ENCODE results near the gene CCDC6. TPM values are rescaled to one million over a fixed set of nuclear protein-coding genes. Genes with fewer than 3 reads are reported as not detected.

The CCDC6 gene
- total and polyA plus RNA-seq, 5 experiments from 2014 or later: 3.6 to 23.6 (median 4.4) TPM

- H3K27me3 Mint-ChIP-seq: no peaks in the 10 kb centered on the region
- H3K4me1 Mint-ChIP-seq: peaks cover 42 to 88% (median 85%) of the 10 kb centered on the region in 4 donors
- POLR2A ChIA-PET: no interaction called here
- peaks cover 0 to 5% (median 0%) of the 10 kb centered on the region in 3 donors for H3K36me3 Mint-ChIP-seq
- peak overlapping the region in 9 of 10 donors; percentile 85 to 99 (median 95) for H3K4me3 Mint-ChIP-seq
- H3K9me3 Mint-ChIP-seq: no peaks in the 10 kb centered on the region
- H3K27ac Mint-ChIP-seq: peak overlapping the region in 2 of 10 donors; percentile 78 to 84
- ATAC-seq (no peak), DNase-seq (no peak)
These were observed 2.5 kb downstream of the CCDC6 start for GRCh38 chr10:59903871-59904270.

- H3K4me1 Mint-ChIP-seq: peaks cover 44 to 86% (median 80%) of the 10 kb centered on the region in 4 donors
- peak overlapping the region in 2 of 10 donors; percentile 1 to 10 for H3K4me3 Mint-ChIP-seq
- DNase-seq (no peak), ATAC-seq (no peak)
- H3K9me3 Mint-ChIP-seq: no peaks in the 10 kb centered on the region
- H3K36me3 Mint-ChIP-seq: peaks cover 0 to 9% (median 0%) of the 10 kb centered on the region in 3 donors
- no peaks in the 10 kb centered on the region for H3K27me3 Mint-ChIP-seq
- no peak overlapping the region for H3K27ac Mint-ChIP-seq
- POLR2A ChIA-PET: no interaction called here
These were observed 4.3 kb downstream of the CCDC6 start for GRCh38 chr10:59902016-59902415.

GRCh38 chr10:59901470-59901869, 4.9 kb downstream of the CCDC6 start:
- no peak for DNase-seq
- POLR2A ChIA-PET: no interaction called here
- Mint-ChIP-seq H3K27ac (peak overlapping the region in 1 of 10 donors; percentile 3), H3K4me3 (no peak overlapping the region), H3K36me3 (peaks cover 0 to 11% (median 0%) of the 10 kb centered on the region in 3 donors), H3K27me3 (no peaks in the 10 kb centered on the region), H3K9me3 (no peaks in the 10 kb centered on the region), H3K4me1 (peaks cover 45 to 86% (median 81%) of the 10 kb centered on the region in 4 donors)
- ATAC-seq: no peak

GRCh38 chr10:59900048-59900727, 6.2 kb downstream of the CCDC6 start:
- Mint-ChIP-seq H3K36me3 (peaks cover 0 to 15% (median 0%) of the 10 kb centered on the region in 3 donors), H3K4me1 (peaks cover 45 to 89% (median 88%) of the 10 kb centered on the region in 4 donors), H3K9me3 (no peaks in the 10 kb centered on the region), H3K4me3 (peak overlapping the region in 7 of 10 donors; percentile 2 to 64 (median 23)), H3K27me3 (no peaks in the 10 kb centered on the region), H3K27ac (peak overlapping the region in 9 of 10 donors; percentile 2 to 84 (median 49))
- POLR2A ChIA-PET: no interaction called here
- ATAC-seq: peak in 1 of 2 donors; percentile 60
- peak in 1 of 10 donors; percentile 5 for DNase-seq

DNA sequence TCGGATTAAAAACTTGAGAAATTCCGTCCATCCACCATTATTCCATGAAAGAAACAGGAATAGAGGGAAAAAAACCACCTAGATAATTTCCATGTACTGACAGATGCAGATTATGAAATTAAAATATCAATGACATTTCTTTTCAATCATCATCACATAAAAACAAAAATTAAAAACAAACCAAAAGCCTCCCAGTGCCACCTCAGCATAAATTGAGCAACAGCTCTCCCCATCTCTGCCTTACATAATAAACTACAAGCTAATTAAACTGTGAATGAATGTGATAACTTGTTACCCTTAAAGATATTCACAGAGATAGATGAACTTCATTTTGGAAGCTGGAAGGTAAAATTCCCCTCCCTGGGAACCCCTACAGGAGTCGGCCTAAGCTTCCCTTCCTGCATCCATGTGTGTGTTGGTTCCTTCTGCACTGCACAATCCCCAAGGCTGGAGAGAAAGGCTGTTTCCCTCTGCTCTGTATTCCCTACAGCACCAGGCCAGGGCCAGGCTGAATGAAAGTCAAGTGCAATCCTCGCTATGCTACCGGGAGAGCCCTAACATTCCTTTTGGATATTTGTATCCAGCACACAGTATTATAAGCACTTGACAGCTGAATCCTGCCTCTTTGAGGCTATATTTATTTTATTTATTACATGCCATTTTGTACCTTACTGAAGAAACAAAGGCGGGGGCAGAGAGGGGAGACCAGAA, 8.1 kb downstream of the CCDC6 start:
- no peak for ATAC-seq
- H3K4me1 Mint-ChIP-seq: peaks cover 39 to 87% (median 85%) of the 10 kb centered on the region in 4 donors
- DNase-seq: no peak
- H3K9me3 Mint-ChIP-seq: no peaks in the 10 kb centered on the region
- peaks cover 0 to 17% (median 0%) of the 10 kb centered on the region in 3 donors for H3K36me3 Mint-ChIP-seq
- no peak overlapping the region for H3K4me3 Mint-ChIP-seq
- peak overlapping the region in 5 of 10 donors; percentile 9 to 51 (median 31) for H3K27ac Mint-ChIP-seq
- POLR2A ChIA-PET: no interaction called here
- no peaks in the 10 kb centered on the region for H3K27me3 Mint-ChIP-seq

GRCh38 chr10:59896191-59896590, 10.2 kb downstream of the CCDC6 start:
- no peak for ATAC-seq
- Mint-ChIP-seq H3K27ac (peak overlapping the region in 1 of 10 donors; percentile 43), H3K4me3 (no peak overlapping the region), H3K27me3 (no peaks in the 10 kb centered on the region), H3K36me3 (peaks cover 0 to 18% (median 0%) of the 10 kb centered on the region in 3 donors), H3K4me1 (peaks cover 34 to 87% (median 85%) of the 10 kb centered on the region in 4 donors), H3K9me3 (no peaks in the 10 kb centered on the region)
- POLR2A ChIA-PET: no interaction called here
- DNase-seq: no peak

DNA sequence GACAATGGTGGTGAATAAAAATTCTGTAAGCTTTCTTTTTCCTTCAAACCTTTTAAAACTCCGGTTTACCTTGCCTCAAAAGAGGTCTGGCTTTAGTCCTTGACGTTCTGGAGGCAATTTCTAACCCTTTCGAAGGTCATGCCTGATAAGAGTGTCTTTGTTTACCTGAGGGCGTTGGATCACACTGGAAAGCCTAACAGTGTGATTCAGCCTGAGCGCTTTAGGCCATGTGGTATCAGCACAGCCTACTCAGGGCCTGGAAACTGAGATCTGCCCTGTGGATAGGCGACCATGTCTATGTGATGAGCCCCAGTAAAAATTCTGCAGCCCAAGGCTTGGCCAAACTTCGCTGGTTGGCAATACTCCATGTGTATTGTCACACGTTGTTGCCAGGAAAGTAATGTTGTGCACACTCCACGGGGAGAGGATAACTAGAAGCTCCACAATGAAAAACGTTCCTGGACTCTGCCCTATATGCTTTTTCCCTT, 10.7 kb downstream of the CCDC6 start:
- H3K27me3 Mint-ChIP-seq: no peaks in the 10 kb centered on the region
- DNase-seq (no peak), ATAC-seq (no peak)
- POLR2A ChIA-PET: no interaction called here
- peak overlapping the region in 1 of 10 donors; percentile 17 for H3K27ac Mint-ChIP-seq
- peaks cover 34 to 84% (median 83%) of the 10 kb centered on the region in 4 donors for H3K4me1 Mint-ChIP-seq
- H3K4me3 Mint-ChIP-seq: no peak overlapping the region
- peaks cover 0 to 18% (median 0%) of the 10 kb centered on the region in 3 donors for H3K36me3 Mint-ChIP-seq
- no peaks in the 10 kb centered on the region for H3K9me3 Mint-ChIP-seq

GRCh38 chr10:59894114-59894513, 12.2 kb downstream of the CCDC6 start:
- POLR2A ChIA-PET: no interaction called here
- peak overlapping the region in 1 of 10 donors; percentile 15 for H3K4me3 Mint-ChIP-seq

DNA sequence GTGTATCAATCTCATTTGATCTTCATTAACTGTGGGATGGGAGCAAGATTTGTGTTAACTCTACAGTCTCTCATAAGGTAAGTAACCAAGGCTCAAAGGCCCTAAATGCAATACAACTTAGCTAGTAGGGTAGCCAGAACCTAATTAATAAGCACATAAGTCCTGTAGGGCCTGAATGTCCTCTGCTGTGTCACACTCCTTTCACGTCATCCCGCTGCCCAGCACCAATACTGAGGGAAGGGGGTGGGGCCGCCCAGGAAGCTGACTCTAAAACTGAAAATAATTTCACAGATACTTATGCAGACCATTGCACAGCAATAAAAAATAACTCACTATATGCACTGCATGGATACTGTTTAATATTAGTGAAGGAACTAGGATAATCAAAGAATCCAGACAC, 13.7 kb downstream of the CCDC6 start:
- POLR2A ChIA-PET: no interaction called here
- Mint-ChIP-seq H3K4me3 (no peak overlapping the region), H3K27me3 (no peaks in the 10 kb centered on the region), H3K27ac (no peak overlapping the region), H3K9me3 (no peaks in the 10 kb centered on the region), H3K4me1 (peaks cover 38 to 85% (median 83%) of the 10 kb centered on the region in 4 donors), H3K36me3 (peaks cover 0 to 33% (median 0%) of the 10 kb centered on the region in 3 donors)
- ATAC-seq: no peak
- no peak for DNase-seq

More at GRCh38 chr10:59894114-59894513, 12.2 kb downstream of the CCDC6 start:
- Mint-ChIP-seq H3K36me3 (peaks cover 0 to 26% (median 0%) of the 10 kb centered on the region in 3 donors), H3K4me1 (peaks cover 36 to 84% (median 81%) of the 10 kb centered on the region in 4 donors), H3K27me3 (no peaks in the 10 kb centered on the region), H3K9me3 (no peaks in the 10 kb centered on the region), H3K27ac (peak overlapping the region in 5 of 10 donors; percentile 32 to 78 (median 51))
- no peak for DNase-seq
- ATAC-seq: no peak

DNA sequence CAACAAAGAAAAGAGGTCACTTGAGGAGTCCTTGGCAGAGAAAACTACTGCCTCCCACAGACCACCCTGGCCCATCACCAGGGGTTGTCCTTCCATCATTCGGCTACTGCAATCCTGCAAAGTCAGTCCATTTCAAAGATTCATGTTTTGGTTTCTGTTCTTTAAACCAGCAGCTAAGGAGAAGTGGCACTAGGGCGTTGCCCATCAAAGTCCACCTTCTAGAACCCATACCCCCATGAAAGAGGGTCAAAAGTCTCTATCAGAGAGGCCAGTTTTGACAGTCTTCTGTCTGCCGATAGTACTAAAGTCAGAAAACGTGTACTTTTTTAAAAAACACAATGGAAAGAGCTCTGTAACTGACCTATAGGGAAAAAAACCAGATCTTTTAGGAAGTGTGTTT, 14.4 kb downstream of the CCDC6 start:
- Mint-ChIP-seq H3K36me3 (peaks cover 0 to 32% (median 0%) of the 10 kb centered on the region in 3 donors), H3K9me3 (no peaks in the 10 kb centered on the region), H3K4me1 (peaks cover 40 to 88% (median 85%) of the 10 kb centered on the region in 4 donors), H3K27ac (peak overlapping the region in 5 of 10 donors; percentile 16 to 45 (median 34)), H3K27me3 (no peaks in the 10 kb centered on the region), H3K4me3 (peak overlapping the region in 1 of 10 donors; percentile 6)
- DNase-seq (no peak), ATAC-seq (no peak)
- POLR2A ChIA-PET: no interaction called here

GRCh38 chr10:59891349-59891748, 15.0 kb downstream of the CCDC6 start:
- Mint-ChIP-seq H3K9me3 (no peaks in the 10 kb centered on the region), H3K36me3 (peaks cover 0 to 31% (median 0%) of the 10 kb centered on the region in 3 donors), H3K27ac (peak overlapping the region in 4 of 10 donors; percentile 4 to 61 (median 40)), H3K4me1 (peaks cover 41 to 89% (median 86%) of the 10 kb centered on the region in 4 donors), H3K27me3 (no peaks in the 10 kb centered on the region), H3K4me3 (no peak overlapping the region)
- POLR2A ChIA-PET: no interaction called here
- no peak for DNase-seq
- no peak for ATAC-seq

- ATAC-seq (no peak), DNase-seq (no peak)
- peak overlapping the region in 1 of 10 donors; percentile 26 for H3K4me3 Mint-ChIP-seq
- no peaks in the 10 kb centered on the region for H3K27me3 Mint-ChIP-seq
- peaks cover 0 to 26% (median 0%) of the 10 kb centered on the region in 3 donors for H3K36me3 Mint-ChIP-seq
- no peaks in the 10 kb centered on the region for H3K9me3 Mint-ChIP-seq
- H3K4me1 Mint-ChIP-seq: peaks cover 50 to 95% (median 91%) of the 10 kb centered on the region in 4 donors
- peak overlapping the region in 2 of 10 donors; percentile 45 to 88 for H3K27ac Mint-ChIP-seq
- POLR2A ChIA-PET: interaction anchor here (1.7 kb wide), 1 partner anchor 17 kb away, joined by 6 read pairs; the partner anchor contains the start of gene CCDC6
These were observed 17.4 kb downstream of the CCDC6 start for GRCh38 chr10:59888781-59889435.
